HCT116 (cell line): ENCODE results near the gene CHST5. TPM values are rescaled to one million over a fixed set of nuclear protein-coding genes. Genes with fewer than 3 reads are reported as not detected.

ENCODE experiments used
- ATAC-seq: fragments of 200-7000 bp; cut with Tn5 transposase; 2 replicates; pipeline ENCODE4 v1.9.1; 2020; ENCODE audit warnings: mild to moderate bottlenecking, moderate library complexity
- BruUV-seq: library from RNA; stranded (reverse); fragments of 400-500 nt; replicated peaks from 2 replicates; lab custom pipeline; 2021; lab: Mats Ljungman, UMichigan
- CTCF ChIA-PET: fragments of 300-600 bp; sonication (Branson Sonifier 250); formaldehyde crosslinking; loops from one replicate; lab custom pipeline; 2021; ENCODE audit warnings: antibody characterized with exemption; lab: Charles Lee
- POLR2A ChIA-PET: fragments of 300-600, 350-600 bp; sonication (Branson Sonifier 250); formaldehyde crosslinking; loops from one replicate; lab custom pipeline; 2021; ENCODE audit warnings: antibody characterized with exemption; lab: Charles Lee
- RAD21 ChIA-PET, 2 experiments: fragments of 300-600 bp; sonication (Branson Sonifier 250); formaldehyde crosslinking; loops; one replicate each; lab custom pipeline; 2023; ENCODE audit warnings: low total read pairs in 2 of 2; ENCODE audit not compliant: uncharacterized antibody in 2 of 2, unreplicated experiment in 2 of 2, low non-redundant PET in 1 of 2; lab: Charles Lee
- DNase-seq: peaks from one replicate; pipeline ENCODE4 v3.0.0-alpha.2; 2010; ENCODE audit warnings: low read depth, low spot score
- H2AFZ ChIP-seq: fragments of 200-600 bp; shearing (Covaris generic), sonication (generic); 2 replicates; pipeline ENCODE4 v1.6.1; 2017; ENCODE audit warnings: low read depth, mixed run types, mixed read lengths, antibody characterized with exemption, low read length; ENCODE audit not compliant: poor library complexity, severe bottlenecking
- H3K27ac ChIP-seq: 2 replicates; pipeline ENCODE4 v1.5.1; 2012; ENCODE audit warnings: low read depth, low read length
- H3K27me3 ChIP-seq: fragments of 200-600 bp; sonication (generic); 2 replicates; pipeline ENCODE4 v1.6.1; 2016; ENCODE audit warnings: mixed run types, low read length, mixed read lengths; ENCODE audit not compliant: insufficient read depth
- H3K36me3 ChIP-seq, 2 experiments: fragments of 200-500 bp in 1 of 2; fragments of 200-600 bp in 1 of 2; sonication (Bioruptor generic) in 1 of 2; sonication (generic) in 1 of 2; 2 replicates each; pipeline versions ENCODE4 v1.5.1 to v1.6.1; 2014 to 2016; ENCODE audit warnings: low read length in 2 of 2, inconsistent platforms in 1 of 2, mixed read lengths in 1 of 2, mixed run types in 1 of 2; ENCODE audit not compliant: insufficient read depth in 2 of 2, control insufficient read depth in 1 of 2
- H3K4me1 ChIP-seq, 2 experiments: fragments of 200-600 bp in 1 of 2; sonication (generic) in 1 of 2; 2 replicates each; pipeline versions ENCODE4 v1.5.1 to v1.6.1; 2012 to 2017; ENCODE audit warnings: low read length in 2 of 2, inconsistent platforms in 1 of 2, mild to moderate bottlenecking in 1 of 2, mixed read lengths in 1 of 2, mixed run types in 1 of 2, moderate library complexity in 1 of 2; ENCODE audit not compliant: insufficient read depth in 2 of 2, control insufficient read depth in 1 of 2
- H3K4me2 ChIP-seq: fragments of 200-600 bp; sonication (generic); 2 replicates; pipeline ENCODE4 v1.6.1; 2017; ENCODE audit warnings: mixed run types, low read length, mixed read lengths
- H3K4me3 ChIP-seq, 2 experiments: fragments of 200-600 bp in 1 of 2; sonication (generic) in 1 of 2; replicated peaks in 1 of 2; 2 replicates each; pipeline ENCODE4 v1.5.1; 2011 to 2016; ENCODE audit warnings: low read length in 2 of 2, control low read depth in 1 of 2, low read depth in 1 of 2, mild to moderate bottlenecking in 1 of 2, mixed read lengths in 1 of 2, mixed run types in 1 of 2
- H3K79me2 ChIP-seq: fragments of 200-600 bp; sonication (generic); 2 replicates; pipeline ENCODE4 v1.6.1; 2017; ENCODE audit warnings: mild to moderate bottlenecking, mixed run types, low read length, moderate library complexity, mixed read lengths; ENCODE audit not compliant: insufficient read depth
- H3K9ac ChIP-seq: fragments of 200-600 bp; sonication (generic); 2 replicates; pipeline ENCODE4 v1.6.1; 2016; ENCODE audit warnings: low read length, mixed read lengths
- H3K9me2 ChIP-seq: fragments of 200-600 bp; sonication (generic), shearing (Covaris generic); 2 replicates; pipeline ENCODE4 v1.6.1; 2017; ENCODE audit warnings: mixed run types, mild to moderate bottlenecking, moderate library complexity; ENCODE audit not compliant: insufficient read depth
- H3K9me3 ChIP-seq, 2 experiments: fragments of 200-500 bp in 1 of 2; fragments of 200-600 bp in 1 of 2; sonication (Bioruptor generic) in 1 of 2; sonication (generic) in 1 of 2; 2 replicates each; pipeline ENCODE4 v1.6.1; 2014 to 2017; ENCODE audit warnings: low read length in 2 of 2, mixed read lengths in 2 of 2, inconsistent platforms in 1 of 2, low read depth in 1 of 2, mild to moderate bottlenecking in 1 of 2, mixed run types in 1 of 2, moderate library complexity in 1 of 2; ENCODE audit not compliant: control insufficient read depth in 1 of 2, insufficient read depth in 1 of 2
- H4K20me1 ChIP-seq: fragments of 200-600 bp; sonication (generic), shearing (Covaris generic); 2 replicates; pipeline ENCODE4 v1.6.1; 2017; ENCODE audit warnings: mixed run types, mild to moderate bottlenecking, moderate library complexity; ENCODE audit not compliant: insufficient read depth
- CBX3 ChIP-seq: IDR thresholded peaks from 2 replicates; pipeline ENCODE4 v1.6.1; 2012; ENCODE audit warnings: low read depth
- CEBPB ChIP-seq: IDR thresholded peaks from 2 replicates; pipeline ENCODE4 v1.6.1; 2012; ENCODE audit warnings: low read depth
- CTCF ChIP-seq, 3 experiments: fragments of 200-600 bp in 1 of 3; sonication (generic) in 1 of 3; IDR thresholded peaks in 2 of 3; conservative IDR thresholded peaks in 1 of 3; 2 replicates each; pipeline ENCODE4 v1.5.1; 2012 to 2017; ENCODE audit warnings: low read depth in 2 of 3, low read length in 2 of 3, antibody characterized with exemption in 1 of 3, borderline replicate concordance in 1 of 3, control low read depth in 1 of 3, mild to moderate bottlenecking in 1 of 3, mixed read lengths in 1 of 3, mixed run types in 1 of 3, moderate library complexity in 1 of 3; ENCODE audit not compliant: insufficient read depth in 1 of 3
- EGR1 ChIP-seq: IDR thresholded peaks from 2 replicates; pipeline ENCODE4 v1.6.1; 2012; ENCODE audit warnings: low read depth
- FOSL1 ChIP-seq: IDR thresholded peaks from 2 replicates; pipeline ENCODE4 v1.6.1; 2012; ENCODE audit warnings: low read depth
- POLR2AphosphoS5 ChIP-seq: IDR thresholded peaks from 2 replicates; pipeline ENCODE4 v1.6.1; 2011; ENCODE audit warnings: mild to moderate bottlenecking, low read depth, low read length, moderate library complexity
- SIN3A ChIP-seq: IDR thresholded peaks from 2 replicates; pipeline ENCODE4 v1.6.1; 2012; ENCODE audit warnings: low read depth
- SP1 ChIP-seq: IDR thresholded peaks from 2 replicates; pipeline ENCODE4 v1.6.1; 2012; ENCODE audit warnings: low read depth
- SRF ChIP-seq: IDR thresholded peaks from 2 replicates; pipeline ENCODE4 v1.6.1; 2012; ENCODE audit warnings: low read depth
- ZFX ChIP-seq: fragments of 450-650 bp; IDR thresholded peaks from 2 replicates; pipeline ENCODE4 v1.6.1; 2017
- ZNF274 ChIP-seq: fragments of 200-500 bp; sonication (Bioruptor generic); IDR thresholded peaks from 2 replicates; pipeline ENCODE4 v1.6.1; 2014; ENCODE audit warnings: mild to moderate bottlenecking, low read depth, low read length, inconsistent platforms
- intact Hi-C: fragments of 100-400 bp; cut with micrococcal nuclease; formaldehyde crosslinking; loops from 2 replicates; pipeline ENCODE4 v1.10.0; 2022
- total RNA-seq: library from RNA; stranded (reverse); gene quantifications from one replicate; pipeline ENCODE4 v1.2.1, GENCODE V29; 2021; ENCODE audit not compliant: unreplicated experiment
- TF ChIP-seq, protein P1 (sequence below): IDR thresholded peaks from 2 replicates; pipeline ENCODE4 v1.6.1; 2012; ENCODE audit warnings: low read depth

The CHST5 gene
- total RNA-seq, 1 experiment from 2014 or later: 0.32 TPM

- no peaks in the 10 kb centered on the region for H3K9me2 ChIP-seq
- RAD21 ChIA-PET: no interaction called here
- H3K4me2 ChIP-seq: no peak overlapping the region
- no peaks in the 10 kb centered on the region for H3K27me3 ChIP-seq
- no TSS peak for BruUV-seq
- intact Hi-C loops: no loop called here
- H3K9ac ChIP-seq: no peak overlapping the region
- TF ChIP-seq CTCF (IDR thresholded peaks at IDR 0.05 in 2 of 3, conservative IDR thresholded peaks at IDR 0.05 in 1 of 3; ENCODE audit: borderline replicate concordance in 1 of 3, insufficient read depth in 1 of 3, low read depth in 2 of 3, low read length in 2 of 3) (no peak), SP1 (no peak), ZNF274 (no peak), ZFX (no peak), CEBPB (no peak), SRF (no peak), EGR1 (no peak), CBX3 (no peak), SIN3A (no peak), FOSL1 (no peak), POLR2AphosphoS5 (no peak)
- TF ChIP-seq, protein P1, sequence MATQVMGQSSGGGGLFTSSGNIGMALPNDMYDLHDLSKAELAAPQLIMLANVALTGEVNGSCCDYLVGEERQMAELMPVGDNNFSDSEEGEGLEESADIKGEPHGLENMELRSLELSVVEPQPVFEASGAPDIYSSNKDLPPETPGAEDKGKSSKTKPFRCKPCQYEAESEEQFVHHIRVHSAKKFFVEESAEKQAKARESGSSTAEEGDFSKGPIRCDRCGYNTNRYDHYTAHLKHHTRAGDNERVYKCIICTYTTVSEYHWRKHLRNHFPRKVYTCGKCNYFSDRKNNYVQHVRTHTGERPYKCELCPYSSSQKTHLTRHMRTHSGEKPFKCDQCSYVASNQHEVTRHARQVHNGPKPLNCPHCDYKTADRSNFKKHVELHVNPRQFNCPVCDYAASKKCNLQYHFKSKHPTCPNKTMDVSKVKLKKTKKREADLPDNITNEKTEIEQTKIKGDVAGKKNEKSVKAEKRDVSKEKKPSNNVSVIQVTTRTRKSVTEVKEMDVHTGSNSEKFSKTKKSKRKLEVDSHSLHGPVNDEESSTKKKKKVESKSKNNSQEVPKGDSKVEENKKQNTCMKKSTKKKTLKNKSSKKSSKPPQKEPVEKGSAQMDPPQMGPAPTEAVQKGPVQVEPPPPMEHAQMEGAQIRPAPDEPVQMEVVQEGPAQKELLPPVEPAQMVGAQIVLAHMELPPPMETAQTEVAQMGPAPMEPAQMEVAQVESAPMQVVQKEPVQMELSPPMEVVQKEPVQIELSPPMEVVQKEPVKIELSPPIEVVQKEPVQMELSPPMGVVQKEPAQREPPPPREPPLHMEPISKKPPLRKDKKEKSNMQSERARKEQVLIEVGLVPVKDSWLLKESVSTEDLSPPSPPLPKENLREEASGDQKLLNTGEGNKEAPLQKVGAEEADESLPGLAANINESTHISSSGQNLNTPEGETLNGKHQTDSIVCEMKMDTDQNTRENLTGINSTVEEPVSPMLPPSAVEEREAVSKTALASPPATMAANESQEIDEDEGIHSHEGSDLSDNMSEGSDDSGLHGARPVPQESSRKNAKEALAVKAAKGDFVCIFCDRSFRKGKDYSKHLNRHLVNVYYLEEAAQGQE: no peak
- CTCF ChIA-PET: no interaction called here
- H3K4me1 ChIP-seq: peaks cover 15 to 24% of the 10 kb centered on the region in 2 experiments
- H3K79me2 ChIP-seq: peaks cover 17% of the 10 kb centered on the region
- ATAC-seq: no peak
- H3K9me3 ChIP-seq: no peaks in the 10 kb centered on the region
- H3K4me3 ChIP-seq: no peak overlapping the region
- POLR2A ChIA-PET: no interaction called here
- no peak overlapping the region for H2AFZ ChIP-seq
- no peak overlapping the region for H3K27ac ChIP-seq
- DNase-seq: no peak
- no peaks in the 10 kb centered on the region for H4K20me1 ChIP-seq
- peaks cover 20 to 31% of the 10 kb centered on the region in 2 experiments; a peak in 3 of 4 replicates for H3K36me3 ChIP-seq
Observed at GRCh38 chr16:75567911-75568310, 32.0 kb upstream of the CHST5 start.
